GM21526 (cell line): ENCODE results near the gene FSCN2.
"Not testable (repeated sequence)": the region's sequence is repeated elsewhere in the genome, so short reads cannot be mapped to it uniquely, and the experiment has no call there.

Source experiments
- ATAC-seq: cut with Tn5 transposase; IDR thresholded peaks from one replicate; pipeline ENCODE4 v1.9.1; 2021; ENCODE audit warnings: moderate library complexity; ENCODE audit not compliant: unreplicated experiment, low FRiP score

Gene FSCN2

DNA sequence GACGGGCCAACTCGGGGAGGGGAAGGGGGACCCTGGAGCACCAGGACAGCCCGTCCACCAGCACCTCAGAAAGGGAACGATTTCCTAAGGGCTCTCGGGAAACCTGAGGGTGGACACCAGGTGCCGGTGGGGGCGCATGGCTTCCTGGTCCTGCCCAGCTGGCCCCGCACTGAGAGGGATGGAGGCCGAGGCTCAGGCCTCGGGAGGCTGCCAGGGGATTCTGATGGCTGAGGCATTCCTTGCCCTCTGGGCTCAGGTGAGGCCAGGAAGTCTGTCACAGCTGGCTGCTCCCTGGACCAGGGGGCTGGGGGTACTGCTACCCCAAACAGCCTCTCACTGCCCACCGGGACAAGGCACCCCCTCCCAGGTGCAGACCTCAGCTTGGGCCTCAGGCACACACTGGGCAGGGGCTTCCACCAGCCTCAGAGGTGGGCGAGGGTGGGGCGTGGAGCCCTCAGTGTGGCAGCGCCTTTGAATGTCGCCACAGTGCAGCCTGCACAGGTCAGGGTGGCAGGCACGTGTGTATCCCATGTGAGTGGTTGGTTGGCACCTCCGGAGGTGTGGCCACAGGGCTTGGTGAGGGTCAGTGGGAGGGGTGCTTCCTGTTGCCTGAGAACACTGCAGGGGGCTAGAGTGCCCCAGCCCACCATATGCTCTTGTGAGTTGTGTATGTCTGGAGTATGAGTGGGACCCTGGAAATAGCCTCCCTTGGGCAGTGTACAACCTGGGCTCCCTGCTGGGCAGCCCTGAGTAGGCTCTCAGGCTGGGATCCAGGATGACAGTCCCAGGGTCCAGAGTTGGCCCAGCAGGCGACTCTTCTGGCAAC, 3.9 kb upstream of the FSCN2 start:
- no peak for ATAC-seq

DNA sequence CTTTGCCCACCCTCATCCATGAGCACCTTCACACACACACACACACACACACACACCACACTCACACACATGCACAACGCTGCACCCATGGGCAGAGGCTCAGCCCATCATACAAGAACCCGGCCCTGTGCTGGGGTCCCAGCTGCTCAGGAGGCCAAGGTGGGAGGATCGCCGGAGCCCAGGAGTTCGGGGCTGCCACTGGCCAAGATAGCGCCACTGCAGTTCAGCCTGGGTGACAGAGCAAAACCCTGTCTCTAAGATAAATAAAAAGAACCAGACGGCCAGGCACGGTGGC, 3.4 kb upstream of the FSCN2 start:
- ATAC-seq = no peak

DNA sequence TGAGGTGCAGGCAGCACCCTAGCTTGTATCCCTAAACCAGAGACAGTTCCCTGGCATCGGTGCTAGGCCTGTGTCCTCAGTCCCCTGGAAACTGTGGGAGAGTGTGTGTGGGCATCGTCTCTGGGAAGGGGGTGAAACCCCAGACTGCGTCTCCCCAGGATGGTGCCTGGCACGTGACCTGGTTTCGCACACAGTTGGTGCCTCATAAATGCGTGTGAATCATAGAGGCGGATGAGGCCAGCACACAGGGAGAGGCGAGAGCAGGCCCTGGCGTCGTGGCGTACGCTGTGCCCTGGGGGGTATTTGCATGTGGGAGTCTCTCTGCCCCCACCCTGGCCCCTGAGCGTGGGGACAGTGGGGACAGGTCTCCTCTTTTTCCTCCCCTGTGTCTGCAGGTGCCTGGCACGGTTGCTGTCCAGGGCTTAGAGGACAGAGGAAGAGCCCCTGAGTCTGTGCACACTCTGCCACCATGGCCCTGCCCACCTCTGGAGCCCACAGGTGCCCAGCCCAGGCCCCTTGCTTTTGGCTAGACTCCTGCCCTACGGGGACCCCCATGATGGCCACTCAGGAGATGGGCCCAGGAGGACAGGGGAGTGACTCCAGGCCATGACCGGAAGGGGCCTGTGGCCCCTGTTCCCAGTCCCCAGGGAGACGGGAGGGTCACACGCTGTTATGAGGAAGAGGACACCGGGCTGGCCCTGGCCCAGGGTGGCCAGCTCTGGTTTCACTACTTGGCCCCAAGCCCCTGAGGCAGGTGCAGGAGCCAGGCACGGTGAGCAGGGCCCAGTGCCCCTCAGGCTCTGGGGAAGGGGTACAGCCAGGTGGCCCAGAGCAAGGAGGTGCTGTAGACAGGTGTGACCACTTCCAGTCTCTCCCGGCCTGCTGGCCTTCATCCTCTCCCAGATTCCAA, 1.3 kb upstream of the FSCN2 start:
- no peak for ATAC-seq

DNA sequence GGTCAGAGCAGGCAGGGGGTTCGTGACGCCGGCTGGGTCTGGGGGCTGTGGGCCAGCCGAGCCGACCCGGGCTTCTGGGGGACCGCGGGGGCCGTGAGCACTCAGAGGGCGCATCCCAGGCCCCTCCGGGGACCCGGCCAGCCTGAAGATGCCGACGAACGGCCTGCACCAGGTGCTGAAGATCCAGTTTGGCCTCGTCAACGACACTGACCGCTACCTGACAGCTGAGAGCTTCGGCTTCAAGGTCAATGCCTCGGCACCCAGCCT, 140 bp downstream of the FSCN2 start:
- no peak for ATAC-seq

DNA sequence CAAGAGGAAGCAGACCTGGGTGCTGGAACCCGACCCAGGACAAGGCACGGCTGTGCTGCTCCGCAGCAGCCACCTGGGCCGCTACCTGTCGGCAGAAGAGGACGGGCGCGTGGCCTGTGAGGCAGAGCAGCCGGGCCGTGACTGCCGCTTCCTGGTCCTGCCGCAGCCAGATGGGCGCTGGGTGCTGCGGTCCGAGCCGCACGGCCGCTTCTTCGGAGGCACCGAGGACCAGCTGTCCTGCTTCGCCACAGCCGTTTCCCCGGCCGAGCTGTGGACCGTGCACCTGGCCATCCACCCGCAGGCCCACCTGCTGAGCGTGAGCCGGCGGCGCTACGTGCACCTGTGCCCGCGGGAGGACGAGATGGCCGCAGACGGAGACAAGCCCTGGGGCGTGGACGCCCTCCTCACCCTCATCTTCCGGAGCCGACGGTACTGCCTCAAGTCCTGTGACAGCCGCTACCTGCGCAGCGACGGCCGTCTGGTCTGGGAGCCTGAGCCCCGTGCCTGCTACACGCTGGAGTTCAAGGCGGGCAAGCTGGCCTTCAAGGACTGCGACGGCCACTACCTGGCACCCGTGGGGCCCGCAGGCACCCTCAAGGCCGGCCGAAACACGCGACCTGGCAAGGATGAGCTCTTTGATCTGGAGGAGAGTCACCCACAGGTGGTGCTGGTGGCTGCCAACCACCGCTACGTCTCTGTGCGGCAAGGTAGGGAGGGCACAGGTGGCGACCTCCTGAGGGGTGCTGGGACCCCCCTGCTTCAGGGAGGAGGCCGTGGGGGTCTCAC, 667 bp downstream of the FSCN2 start:
- ATAC-seq = no peak

GRCh38 chr17:81529437-81529803, 1.2 kb downstream of the FSCN2 start:
- ATAC-seq = no peak

DNA sequence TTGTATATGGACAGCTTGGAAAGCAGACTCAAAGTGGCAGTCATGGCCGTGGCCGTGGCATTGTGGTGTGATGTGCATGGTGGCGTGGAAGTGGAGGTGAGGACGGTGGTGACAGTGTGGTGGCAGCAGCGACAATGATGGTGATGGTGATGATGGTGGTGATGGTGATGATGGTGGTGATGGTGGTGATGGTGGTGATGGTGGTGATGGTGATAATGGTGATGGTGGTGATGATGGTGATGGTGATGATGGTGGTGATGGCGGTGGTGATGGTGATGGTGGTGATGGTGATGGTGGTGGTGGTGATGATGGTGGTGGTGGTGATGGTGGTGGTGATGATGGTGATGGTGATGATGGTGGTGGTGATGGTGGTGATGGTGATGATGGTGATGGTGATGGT, 2.8 kb downstream of the FSCN2 start:
- ATAC-seq = not testable (repeated sequence)

GRCh38 chr17:81531998-81532404, 3.8 kb downstream of the FSCN2 start:
- ATAC-seq = not testable (repeated sequence)

DNA sequence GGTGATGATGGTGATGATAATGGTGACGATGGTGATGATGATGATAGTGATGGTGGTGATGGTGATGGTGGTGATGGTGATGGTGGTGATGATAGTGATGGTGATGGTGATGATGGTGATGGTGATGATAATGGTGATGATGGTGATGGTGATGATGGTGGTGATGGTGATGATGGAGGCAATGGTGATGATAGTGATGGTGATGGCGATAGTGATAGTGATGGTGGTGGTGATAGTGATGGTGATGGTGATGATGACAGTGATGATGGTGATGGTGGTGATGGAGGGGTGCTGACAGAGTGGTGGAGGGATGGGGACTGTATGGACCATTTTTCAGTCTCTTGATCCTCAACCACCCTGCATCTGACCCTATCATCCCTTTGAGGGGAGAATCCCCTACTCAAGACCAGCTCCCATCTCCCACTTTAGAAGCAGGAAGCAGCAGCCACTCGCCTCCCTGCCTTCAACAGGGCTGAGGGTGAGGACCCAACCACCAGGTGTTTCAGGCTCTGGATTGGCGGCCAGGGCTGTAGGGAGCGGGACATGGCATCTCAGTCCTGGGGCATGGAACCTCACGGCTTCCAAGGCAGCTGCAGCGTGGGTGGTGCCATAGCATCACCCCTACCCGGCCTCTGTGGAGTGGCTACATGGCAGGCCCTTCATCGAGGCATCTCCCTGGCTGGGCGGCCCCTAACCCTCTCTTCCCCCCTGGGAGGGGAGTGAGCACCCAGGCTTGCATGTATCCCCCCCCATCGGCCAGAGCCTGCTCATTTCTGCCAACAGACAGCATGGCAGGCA, 4.5 kb downstream of the FSCN2 start:
- no peak for ATAC-seq

DNA sequence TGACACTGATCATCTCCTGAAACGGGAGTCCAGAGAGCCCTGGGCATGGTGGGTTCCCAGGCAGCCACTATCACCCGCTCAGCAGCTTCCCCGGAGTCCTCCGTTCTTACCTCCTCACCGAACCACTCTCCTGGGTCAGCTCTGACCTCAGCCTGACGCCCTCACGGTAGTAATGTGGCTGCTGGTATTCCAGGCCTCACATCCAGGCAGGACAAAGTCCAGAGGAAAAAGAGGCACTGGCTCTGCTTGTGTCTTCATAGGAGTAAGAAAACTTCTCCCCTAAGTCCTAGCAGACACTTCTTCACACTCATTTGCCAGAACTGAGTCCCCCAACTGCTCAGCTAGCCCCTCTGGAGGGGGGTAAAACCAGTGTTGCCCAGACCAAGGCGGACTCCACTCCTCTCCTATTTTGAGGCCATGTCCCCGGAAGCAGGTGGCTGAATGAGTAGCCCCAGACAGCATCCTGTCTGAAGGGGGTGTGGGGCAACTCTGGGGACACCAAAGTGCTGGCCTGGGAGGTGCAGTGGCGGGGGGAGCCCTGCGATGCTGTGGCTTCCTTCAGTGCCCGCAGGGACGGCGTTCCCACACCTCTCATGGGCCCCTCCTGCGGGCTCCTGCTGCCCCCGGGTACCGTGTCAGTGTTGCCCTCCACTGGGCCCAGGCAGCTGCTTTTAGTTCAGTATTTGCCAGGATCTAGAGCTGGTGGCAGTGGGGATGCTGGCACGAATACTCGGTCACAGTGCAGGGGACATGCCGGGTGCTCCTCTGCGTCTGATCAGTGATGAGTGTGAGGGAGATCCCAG, 5.4 kb downstream of the FSCN2 start:
- no peak for ATAC-seq

DNA sequence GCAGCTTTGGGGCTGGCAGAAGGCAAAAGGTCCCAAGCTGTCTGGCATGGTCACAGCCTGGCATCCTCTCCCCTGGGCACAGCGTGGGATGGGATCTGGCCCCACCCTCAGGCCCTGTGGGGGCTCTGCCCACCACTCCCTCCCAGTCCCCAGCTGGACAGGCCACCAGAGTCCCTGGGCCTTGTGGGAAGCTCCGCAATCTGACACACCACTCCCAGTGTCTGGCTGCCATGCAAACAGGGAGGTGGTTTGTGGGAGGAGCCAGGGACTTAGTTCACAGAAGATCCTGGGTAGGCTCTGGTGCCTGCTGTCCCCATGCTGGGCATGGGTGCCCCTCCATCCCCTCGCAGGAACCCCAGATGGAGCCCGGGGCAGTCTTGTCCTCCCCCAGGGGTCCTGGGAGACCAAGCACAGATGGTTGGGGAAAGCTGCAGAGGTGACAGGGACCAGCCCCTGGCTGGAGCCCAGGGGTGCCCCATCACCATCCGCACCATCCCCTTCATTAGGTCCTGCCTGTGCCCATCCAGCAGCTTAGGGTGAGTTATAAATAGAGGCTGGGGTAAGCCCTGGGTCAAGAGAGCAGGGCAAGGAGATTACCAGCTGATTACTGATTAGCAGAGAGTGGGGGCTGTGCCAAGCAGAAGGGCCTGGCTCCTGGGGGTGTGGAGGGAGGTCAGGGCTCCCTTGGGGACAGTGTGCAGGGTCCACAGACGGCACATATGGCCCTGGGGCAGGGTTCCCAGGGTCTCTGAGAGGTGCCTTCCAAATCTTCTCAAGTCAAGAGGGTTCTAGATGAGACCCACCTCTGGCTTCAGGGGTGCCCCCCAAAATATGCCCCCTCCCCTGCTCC, 6.2 kb downstream of the FSCN2 start:
- no peak for ATAC-seq

DNA sequence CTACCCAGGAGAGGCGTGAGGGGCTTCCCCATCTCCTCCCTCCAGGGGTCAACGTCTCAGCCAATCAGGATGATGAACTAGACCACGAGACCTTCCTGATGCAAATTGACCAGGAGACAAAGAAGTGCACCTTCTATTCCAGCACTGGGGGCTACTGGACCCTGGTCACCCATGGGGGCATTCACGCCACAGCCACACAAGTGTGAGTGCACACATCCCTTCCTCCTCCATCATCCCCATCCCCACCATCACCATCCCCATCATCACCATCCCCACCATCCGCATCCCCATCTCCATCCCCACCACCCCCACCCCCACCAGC, 6.8 kb downstream of the FSCN2 start:
- ATAC-seq = no peak

DNA sequence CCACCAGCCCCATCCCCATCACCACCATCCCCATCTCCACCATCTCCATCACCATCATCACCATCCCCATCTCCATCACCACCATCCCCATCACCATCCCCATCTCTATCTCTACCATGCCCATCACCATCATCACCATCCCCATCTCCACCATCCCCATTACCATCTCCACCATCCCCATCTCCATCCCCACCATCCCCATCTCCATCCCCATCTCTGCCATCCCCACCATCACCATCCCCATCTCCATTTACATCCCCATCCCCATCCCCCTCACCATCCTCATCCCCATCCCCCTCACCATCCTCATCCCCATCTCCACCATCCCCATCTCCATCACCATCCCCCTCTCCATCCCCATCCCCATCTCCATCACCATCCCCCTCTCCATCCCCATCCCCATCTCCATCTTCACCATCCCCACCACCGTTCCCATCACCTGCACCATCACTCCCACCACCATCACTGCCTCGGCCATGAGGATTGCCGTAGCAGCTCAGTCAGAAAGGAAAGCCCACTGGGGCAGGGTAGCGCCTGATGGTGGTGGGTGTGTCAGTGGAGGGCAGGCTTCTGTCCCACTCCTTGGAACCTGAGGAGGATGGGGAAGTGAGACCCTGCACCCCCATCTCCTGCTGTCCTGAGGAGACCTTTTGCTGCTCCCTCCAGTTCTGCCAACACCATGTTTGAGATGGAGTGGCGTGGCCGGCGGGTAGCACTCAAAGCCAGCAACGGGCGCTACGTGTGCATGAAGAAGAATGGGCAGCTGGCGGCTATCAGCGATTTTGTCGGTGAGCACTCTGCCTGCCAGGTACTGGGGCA, 7.5 kb downstream of the FSCN2 start:
- ATAC-seq = no peak

DNA sequence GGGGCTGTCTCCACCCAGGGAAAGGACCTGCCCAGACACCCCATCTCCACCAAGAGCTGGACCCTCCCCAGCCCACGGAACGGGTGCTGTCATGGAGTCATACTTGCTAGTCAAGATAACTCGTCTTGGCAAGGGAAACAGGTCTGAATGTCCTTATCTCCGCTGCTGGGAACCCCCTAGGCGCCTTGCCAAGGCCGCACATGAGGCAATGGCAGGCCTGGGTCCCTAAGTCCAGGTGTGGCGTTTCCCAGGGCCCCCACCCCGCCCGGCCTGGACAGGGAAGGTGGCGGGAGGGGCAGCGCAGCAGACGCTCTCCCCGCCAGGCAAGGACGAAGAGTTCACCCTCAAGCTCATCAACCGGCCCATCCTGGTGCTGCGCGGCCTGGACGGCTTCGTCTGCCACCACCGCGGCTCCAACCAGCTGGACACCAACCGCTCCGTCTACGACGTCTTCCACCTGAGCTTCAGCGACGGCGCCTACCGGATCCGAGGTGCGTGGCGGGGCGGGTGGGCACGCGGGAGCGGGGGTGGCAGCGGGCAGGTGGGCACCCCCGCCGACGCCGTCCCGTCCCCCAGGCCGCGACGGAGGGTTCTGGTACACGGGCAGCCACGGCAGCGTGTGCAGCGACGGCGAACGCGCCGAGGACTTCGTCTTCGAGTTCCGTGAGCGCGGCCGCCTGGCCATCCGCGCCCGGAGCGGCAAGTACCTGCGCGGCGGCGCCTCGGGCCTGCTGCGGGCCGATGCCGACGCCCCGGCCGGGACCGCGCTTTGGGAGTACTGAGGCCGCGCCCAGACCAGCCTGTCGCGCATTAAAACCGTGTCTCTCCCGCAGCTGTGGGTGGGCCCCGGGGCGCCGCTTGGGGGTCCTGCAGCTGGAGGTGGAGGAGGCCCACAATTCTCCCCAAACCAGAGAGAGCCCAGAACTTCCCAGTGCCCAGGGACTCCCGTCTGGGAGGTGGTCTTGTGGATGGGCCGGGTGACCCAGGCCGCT, 8.4 kb downstream of the FSCN2 start:
- no peak for ATAC-seq

- ATAC-seq = no peak
These were observed 9.2 kb downstream of the FSCN2 start for GRCh38 chr17:81537343-81537855.

- no peak for ATAC-seq
These were observed 9.8 kb downstream of the FSCN2 start for GRCh38 chr17:81537856-81538555.
